Memory B cell (primary cell): ENCODE data around the gene SHISAL1.

ENCODE experiments used
- ATAC-seq: fragments of 150-1000 bp; cut with Tn5 transposase; 2 replicates; pipeline ENCODE4 v1.10.0; 2021; ENCODE audit warnings: low read depth, mild to moderate bottlenecking, moderate library complexity
- DNase-seq, 2 donors: peaks; one replicate each; pipeline ENCODE4 v3.0.0; 2022; ENCODE audit warnings: low spot score in 2 of 2
- H3K27ac Mint-ChIP-seq: one replicate; pipeline ENCODE4 v1.8.0; 2022; ENCODE audit warnings: mild to moderate bottlenecking, moderate library complexity, mixed read lengths
- H3K27me3 Mint-ChIP-seq: one replicate; pipeline ENCODE4 v1.8.0; 2022; ENCODE audit warnings: mixed read lengths
- H3K36me3 Mint-ChIP-seq: one replicate; pipeline ENCODE4 v1.8.0; 2022; ENCODE audit warnings: mild to moderate bottlenecking, mixed read lengths
- H3K4me1 Mint-ChIP-seq: one replicate; pipeline ENCODE4 v1.8.0; 2022; ENCODE audit warnings: mixed read lengths
- H3K4me3 Mint-ChIP-seq: one replicate; pipeline ENCODE4 v1.8.0; 2022; ENCODE audit warnings: mild to moderate bottlenecking, moderate library complexity, mixed read lengths
- H3K9me3 Mint-ChIP-seq: one replicate; pipeline ENCODE4 v1.8.0; 2022; ENCODE audit warnings: mixed read lengths

The SHISAL1 gene

GRCh38 chr22:44213489-44214043 is 99.2 kb downstream of the SHISAL1 start:
- H3K4me3 Mint-ChIP-seq = no peak overlapping the region
- no peak for DNase-seq
- H3K27me3 Mint-ChIP-seq = no peaks in the 10 kb centered on the region
- no peak overlapping the region for H3K27ac Mint-ChIP-seq
- H3K9me3 Mint-ChIP-seq = peaks cover 3% of the 10 kb centered on the region
- H3K4me1 Mint-ChIP-seq = peaks cover 9% of the 10 kb centered on the region
- H3K36me3 Mint-ChIP-seq = peaks cover 19% of the 10 kb centered on the region
- ATAC-seq = no peak

- DNase-seq (no peak), ATAC-seq (no peak)
- Mint-ChIP-seq H3K36me3 (peaks cover 19% of the 10 kb centered on the region), H3K4me1 (peaks cover 14% of the 10 kb centered on the region), H3K27ac (no peak overlapping the region), H3K9me3 (peaks cover 3% of the 10 kb centered on the region), H3K27me3 (no peaks in the 10 kb centered on the region), H3K4me3 (no peak overlapping the region)
Observed at GRCh38 chr22:44212936-44213335, 99.8 kb downstream of the SHISAL1 start.

- DNase-seq (no peak), ATAC-seq (no peak)
- no peak overlapping the region for H3K4me3 Mint-ChIP-seq
- peaks cover 3% of the 10 kb centered on the region for H3K9me3 Mint-ChIP-seq
- H3K36me3 Mint-ChIP-seq = peaks cover 19% of the 10 kb centered on the region
- peak overlapping the region; percentile 19 for H3K27ac Mint-ChIP-seq
- no peaks in the 10 kb centered on the region for H3K27me3 Mint-ChIP-seq
- H3K4me1 Mint-ChIP-seq = peaks cover 17% of the 10 kb centered on the region
Observed at GRCh38 chr22:44211946-44212930, 100.5 kb downstream of the SHISAL1 start.

GRCh38 chr22:44211256-44211945 is 101.3 kb downstream of the SHISAL1 start:
- Mint-ChIP-seq H3K27me3 (no peaks in the 10 kb centered on the region), H3K4me3 (no peak overlapping the region), H3K36me3 (peaks cover 17% of the 10 kb centered on the region), H3K9me3 (peaks cover 3% of the 10 kb centered on the region), H3K27ac (peak overlapping the region; percentile 19), H3K4me1 (peaks cover 20% of the 10 kb centered on the region)
- ATAC-seq (no peak), DNase-seq (no peak)

- peaks cover 16% of the 10 kb centered on the region for H3K36me3 Mint-ChIP-seq
- H3K27me3 Mint-ChIP-seq = no peaks in the 10 kb centered on the region
- ATAC-seq = no peak
- H3K27ac Mint-ChIP-seq = no peak overlapping the region
- H3K9me3 Mint-ChIP-seq = peaks cover 3% of the 10 kb centered on the region
- peaks cover 22% of the 10 kb centered on the region for H3K4me1 Mint-ChIP-seq
- no peak for DNase-seq
- no peak overlapping the region for H3K4me3 Mint-ChIP-seq
Observed at GRCh38 chr22:44210722-44211121, 102.0 kb downstream of the SHISAL1 start.

GRCh38 chr22:44209343-44209742 is 103.4 kb downstream of the SHISAL1 start:
- Mint-ChIP-seq H3K9me3 (peaks cover 3% of the 10 kb centered on the region), H3K36me3 (peaks cover 20% of the 10 kb centered on the region), H3K4me3 (no peak overlapping the region), H3K4me1 (peaks cover 34% of the 10 kb centered on the region), H3K27me3 (no peaks in the 10 kb centered on the region), H3K27ac (peak overlapping the region; percentile 22)
- ATAC-seq (no peak), DNase-seq (no peak)

- H3K4me3 Mint-ChIP-seq = no peak overlapping the region
- peaks cover 3% of the 10 kb centered on the region for H3K9me3 Mint-ChIP-seq
- peaks cover 39% of the 10 kb centered on the region for H3K4me1 Mint-ChIP-seq
- ATAC-seq (no peak), DNase-seq (no peak)
- no peaks in the 10 kb centered on the region for H3K27me3 Mint-ChIP-seq
- peak overlapping the region; percentile 77 for H3K27ac Mint-ChIP-seq
- H3K36me3 Mint-ChIP-seq = peaks cover 27% of the 10 kb centered on the region
Observed at GRCh38 chr22:44207981-44208317, 104.8 kb downstream of the SHISAL1 start.

GRCh38 chr22:44207173-44207980 is 105.4 kb downstream of the SHISAL1 start:
- Mint-ChIP-seq H3K27ac (peak overlapping the region; percentile 77), H3K4me3 (no peak overlapping the region), H3K27me3 (no peaks in the 10 kb centered on the region), H3K4me1 (peaks cover 41% of the 10 kb centered on the region), H3K36me3 (peaks cover 32% of the 10 kb centered on the region), H3K9me3 (peaks cover 3% of the 10 kb centered on the region)
- ATAC-seq (no peak), DNase-seq (no peak)

GRCh38 chr22:44206696-44207095 is 106.1 kb downstream of the SHISAL1 start:
- ATAC-seq = no peak
- H3K27me3 Mint-ChIP-seq = no peaks in the 10 kb centered on the region
- H3K4me3 Mint-ChIP-seq = no peak overlapping the region
- DNase-seq = no peak
- peaks cover 35% of the 10 kb centered on the region for H3K36me3 Mint-ChIP-seq
- peaks cover 3% of the 10 kb centered on the region for H3K9me3 Mint-ChIP-seq
- H3K4me1 Mint-ChIP-seq = peaks cover 38% of the 10 kb centered on the region
- no peak overlapping the region for H3K27ac Mint-ChIP-seq

GRCh38 chr22:44206330-44206645 is 106.5 kb downstream of the SHISAL1 start:
- peaks cover 33% of the 10 kb centered on the region for H3K36me3 Mint-ChIP-seq
- DNase-seq = no peak
- peaks cover 3% of the 10 kb centered on the region for H3K9me3 Mint-ChIP-seq
- no peak for ATAC-seq
- no peak overlapping the region for H3K4me3 Mint-ChIP-seq
- no peak overlapping the region for H3K27ac Mint-ChIP-seq
- H3K4me1 Mint-ChIP-seq = peaks cover 37% of the 10 kb centered on the region
- H3K27me3 Mint-ChIP-seq = no peaks in the 10 kb centered on the region

GRCh38 chr22:44205516-44206329 is 107.0 kb downstream of the SHISAL1 start:
- H3K27me3 Mint-ChIP-seq = no peaks in the 10 kb centered on the region
- H3K9me3 Mint-ChIP-seq = peaks cover 3% of the 10 kb centered on the region
- no peak for ATAC-seq
- peaks cover 33% of the 10 kb centered on the region for H3K36me3 Mint-ChIP-seq
- DNase-seq = no peak
- peak overlapping the region; percentile 80 for H3K27ac Mint-ChIP-seq
- H3K4me3 Mint-ChIP-seq = peak overlapping the region; percentile 64
- H3K4me1 Mint-ChIP-seq = peaks cover 40% of the 10 kb centered on the region

GRCh38 chr22:44204739-44205515 is 107.8 kb downstream of the SHISAL1 start:
- Mint-ChIP-seq H3K27me3 (no peaks in the 10 kb centered on the region), H3K36me3 (peaks cover 33% of the 10 kb centered on the region), H3K4me3 (peak overlapping the region; percentile 64), H3K27ac (peak overlapping the region; percentile 80), H3K9me3 (peaks cover 1% of the 10 kb centered on the region), H3K4me1 (peaks cover 41% of the 10 kb centered on the region)
- DNase-seq (peak; percentile 25 to 31), ATAC-seq (peak; percentile 94)
